CD14-positive monocyte (primary cell): ENCODE data around the gene TSHZ2. TPM values are rescaled to one million over a fixed set of nuclear protein-coding genes. Genes with fewer than 3 reads are reported as not detected.

Experiments used
- DNase-seq, 3 donors: peaks; one replicate each; pipeline ENCODE4 v3.0.0-alpha.2; 2011 to 2022
- H2AFZ ChIP-seq: 2 replicates; pipeline ENCODE4 v1.6.0; 2012; ENCODE audit warnings: mild to moderate bottlenecking, low read depth, low read length, inconsistent platforms; ENCODE audit not compliant: insufficient read depth, poor library complexity, severe bottlenecking
- H3K27ac ChIP-seq, 2 donors: 1 replicate in 1 of 2; 2 replicates in 1 of 2; pipeline ENCODE4 v1.5.1; 2012 to 2013; ENCODE audit warnings: low read length in 2 of 2, control low read depth in 1 of 2, inconsistent platforms in 1 of 2, low read depth in 1 of 2, mild to moderate bottlenecking in 1 of 2
- H3K27me3 ChIP-seq, 2 donors: one replicate each; pipeline versions ENCODE4 v1.6.0 to v1.6.1; 2011 to 2013; ENCODE audit warnings: low read length in 2 of 2; ENCODE audit not compliant: control insufficient read depth in 2 of 2, insufficient read depth in 2 of 2
- H3K36me3 ChIP-seq, 2 donors: replicated peaks in 1 of 2; 1 replicate in 1 of 2; 2 replicates in 1 of 2; pipeline versions ENCODE4 v1.5.1 to v1.6.1; 2012 to 2013; ENCODE audit warnings: low read length in 2 of 2, control low read depth in 1 of 2, inconsistent platforms in 1 of 2, mild to moderate bottlenecking in 1 of 2; ENCODE audit not compliant: insufficient read depth in 2 of 2, control insufficient read depth in 1 of 2
- H3K4me1 ChIP-seq, 2 donors: 1 replicate in 1 of 2; 2 replicates in 1 of 2; pipeline versions ENCODE4 v1.5.1 to v1.6.1; 2012 to 2013; ENCODE audit warnings: low read length in 2 of 2, control low read depth in 1 of 2, inconsistent platforms in 1 of 2, mild to moderate bottlenecking in 1 of 2, moderate library complexity in 1 of 2; ENCODE audit not compliant: insufficient read depth in 2 of 2, control insufficient read depth in 1 of 2
- H3K4me2 ChIP-seq: replicated peaks from 2 replicates; pipeline ENCODE3; 2012; ENCODE audit warnings: low read length, moderate library complexity, mild to moderate bottlenecking; ENCODE audit not compliant: poor library complexity, severe bottlenecking; ENCODE audit errors: extremely low read depth
- H3K4me3 ChIP-seq, 3 experiments: fragments of 200-600 bp in 1 of 3; sonication (generic) in 1 of 3; replicated peaks in 1 of 3; 1 replicate in 2 of 3; 2 replicates in 1 of 3; pipeline ENCODE4 v1.5.1; 2011 to 2013; ENCODE audit warnings: low read length in 3 of 3, mild to moderate bottlenecking in 3 of 3, control low read depth in 2 of 3, low read depth in 2 of 3, inconsistent platforms in 1 of 3, moderate library complexity in 1 of 3
- H3K79me2 ChIP-seq: 2 replicates; pipeline ENCODE4 v1.6.0; 2012; ENCODE audit warnings: mild to moderate bottlenecking, control low read depth, inconsistent platforms, low read length, moderate library complexity; ENCODE audit not compliant: insufficient read depth
- H3K9ac ChIP-seq: 2 replicates; pipeline ENCODE4 v1.6.0; 2017; ENCODE audit warnings: low read length, mild to moderate bottlenecking; ENCODE audit not compliant: insufficient read depth, poor library complexity, severe bottlenecking
- H3K9me3 ChIP-seq, 2 donors: replicated peaks in 1 of 2; 1 replicate in 1 of 2; 2 replicates in 1 of 2; pipeline versions ENCODE4 v1.5.1 to v1.6.1; 2012 to 2013; ENCODE audit warnings: low read length in 2 of 2, control low read depth in 1 of 2; ENCODE audit not compliant: control insufficient read depth in 1 of 2, insufficient read depth in 1 of 2
- H4K20me1 ChIP-seq: 2 replicates; pipeline ENCODE4 v1.6.0; 2012; ENCODE audit warnings: mild to moderate bottlenecking, low read length, control low read depth, moderate library complexity; ENCODE audit not compliant: insufficient read depth
- H3K27ac Mint-ChIP-seq, 7 donors: one replicate each; pipeline ENCODE4 v1.8.0; 2020; ENCODE audit warnings: mild to moderate bottlenecking in 7 of 7, mixed read lengths in 7 of 7, moderate library complexity in 6 of 7, inconsistent platforms in 2 of 7
- H3K27me3 Mint-ChIP-seq, 3 donors: one replicate each; pipeline ENCODE4 v1.8.0; 2021 to 2022; ENCODE audit warnings: low read depth in 3 of 3, mild to moderate bottlenecking in 3 of 3, mixed read lengths in 3 of 3, moderate library complexity in 3 of 3, inconsistent platforms in 1 of 3
- H3K36me3 Mint-ChIP-seq, 2 donors: one replicate each; pipeline ENCODE4 v1.8.0; 2020; ENCODE audit warnings: mixed read lengths in 2 of 2, inconsistent platforms in 1 of 2, mild to moderate bottlenecking in 1 of 2
- H3K4me1 Mint-ChIP-seq: one replicate; pipeline ENCODE4 v1.8.0; 2020; ENCODE audit warnings: mild to moderate bottlenecking, mixed read lengths
- H3K4me3 Mint-ChIP-seq, 2 donors: one replicate each; pipeline ENCODE4 v1.8.0; 2020; ENCODE audit warnings: mild to moderate bottlenecking in 2 of 2, mixed read lengths in 2 of 2, moderate library complexity in 1 of 2
- H3K9me3 Mint-ChIP-seq, 7 donors: one replicate each; pipeline ENCODE4 v1.8.0; 2020 to 2022; ENCODE audit warnings: mixed read lengths in 7 of 7, mild to moderate bottlenecking in 6 of 7, moderate library complexity in 6 of 7, inconsistent platforms in 2 of 7
- CTCF ChIP-seq: fragments of 200-600 bp; IDR thresholded peaks from one replicate; pipeline ENCODE4 v1.8.0; 2022; ENCODE audit warnings: antibody characterized with exemption, mild to moderate bottlenecking
- WGBS: methylation state at CpG from one replicate; pipeline ENCODE4 v1.1.5; 2013; ENCODE audit warnings: missing lambda C conversion rate; ENCODE audit not compliant: insufficient coverage; 5-methylcytosine and 5-hydroxymethylcytosine counted together
- intact Hi-C, 2 donors: fragments of 100-400 bp; cut with micrococcal nuclease; formaldehyde crosslinking; loops; one replicate each; pipeline versions ENCODE4 v1.15.0 to v1.15.1; 2023
- polyA plus RNA-seq, 3 donors: library from polyadenylated mRNA; depleted of rRNA in 1 of 3; unstranded in 2 of 3; stranded (reverse) in 1 of 3; fragments of 300-500 nt in 2 of 3; fragments of >200 nt in 1 of 3; fragmentation: Illumina TruSeq in 2 of 3; gene quantifications; 1 replicate in 2 of 3; 2 replicates in 1 of 3; pipeline ENCODE4 v1.2.3, GENCODE V29; 2012 to 2021

Gene TSHZ2
- polyA plus RNA-seq, 3 donors, result not detected

GRCh38 chr20:53004267-53004813 lies 32.2 kb downstream of the TSHZ2 start:
- 94% methylated on average over 3 of the region's 9 CpGs for WGBS
- DNase-seq, result no peak
- H3K9me3 ChIP-seq, result no peaks in the 10 kb centered on the region
- peak overlapping the region in 1 of 7 donors; percentile 62 for H3K27ac Mint-ChIP-seq
- H3K36me3 Mint-ChIP-seq, result no peaks in the 10 kb centered on the region
- H3K27me3 Mint-ChIP-seq, result peaks cover 0 to 4% (median 3%) of the 10 kb centered on the region in 3 donors
- H3K79me2 ChIP-seq, result no peaks in the 10 kb centered on the region
- intact Hi-C loops, result no loop called here
- peaks cover 0 to 4% (median 0%) of the 10 kb centered on the region in 7 donors for H3K9me3 Mint-ChIP-seq
- H3K27me3 ChIP-seq, result no peaks in the 10 kb centered on the region
- no peak overlapping the region for H3K4me2 ChIP-seq
- no peaks in the 10 kb centered on the region for H3K36me3 ChIP-seq
- H4K20me1 ChIP-seq, result no peaks in the 10 kb centered on the region
- no peak overlapping the region for H3K9ac ChIP-seq
- H2AFZ ChIP-seq, result no peak overlapping the region
- H3K4me1 ChIP-seq, result no peaks in the 10 kb centered on the region
- H3K4me3 ChIP-seq, result no peak overlapping the region
- H3K4me1 Mint-ChIP-seq, result no peaks in the 10 kb centered on the region
- H3K27ac ChIP-seq, result no peak overlapping the region
- H3K4me3 Mint-ChIP-seq, result no peak overlapping the region
- TF ChIP-seq CTCF, result no peak

- Histone ChIP-seq H3K4me2 (no peak overlapping the region), H3K79me2 (no peaks in the 10 kb centered on the region), H4K20me1 (no peaks in the 10 kb centered on the region), H3K9ac (no peak overlapping the region), H3K27ac (no peak overlapping the region), H3K4me1 (no peaks in the 10 kb centered on the region), H3K27me3 (no peaks in the 10 kb centered on the region), H2AFZ (no peak overlapping the region), H3K4me3 (no peak overlapping the region), H3K9me3 (peaks cover 0 to 2% of the 10 kb centered on the region in 2 donors), H3K36me3 (no peaks in the 10 kb centered on the region)
- H3K27me3 Mint-ChIP-seq, result peaks cover 1 to 4% (median 1%) of the 10 kb centered on the region in 3 donors
- WGBS, result 92% methylated on average over 2 of the region's 5 CpGs
- H3K36me3 Mint-ChIP-seq, result no peaks in the 10 kb centered on the region
- TF ChIP-seq CTCF, result no peak
- no peaks in the 10 kb centered on the region for H3K4me1 Mint-ChIP-seq
- no peak overlapping the region for H3K4me3 Mint-ChIP-seq
- H3K9me3 Mint-ChIP-seq, result peaks cover 0 to 7% (median 3%) of the 10 kb centered on the region in 7 donors
- DNase-seq, result no peak
- H3K27ac Mint-ChIP-seq, result no peak overlapping the region
- intact Hi-C loops, result no loop called here
Observed at GRCh38 chr20:53009979-53010735, 38.0 kb downstream of the TSHZ2 start.
